Activated naive CD4-positive, alpha-beta T cell treated with anti-CD3 and anti-CD28 coated beads for 36 hours (primary cell): ENCODE data around the gene CSAD. TPM values are rescaled to one million over a fixed set of nuclear protein-coding genes. Genes with fewer than 3 reads are reported as not detected.

ENCODE experiments used
- CTCF ChIA-PET: fragments of 350-600 bp; sonication (Branson Sonifier 250); formaldehyde crosslinking; loops from one replicate; lab custom pipeline; 2021; ENCODE audit warnings: antibody characterized with exemption; lab: Charles Lee
- DNase-seq: peaks from one replicate; pipeline ENCODE4 v3.0.0-alpha.2; 2020
- H3K27ac Mint-ChIP-seq: one replicate; pipeline ENCODE4 v1.8.0; 2021; ENCODE audit warnings: mild to moderate bottlenecking, mixed read lengths
- H3K27me3 Mint-ChIP-seq: one replicate; pipeline ENCODE4 v1.8.0; 2021; ENCODE audit warnings: low read depth, mixed read lengths
- H3K36me3 Mint-ChIP-seq: one replicate; pipeline ENCODE4 v1.8.0; 2021; ENCODE audit warnings: low read depth, mixed read lengths
- H3K4me1 Mint-ChIP-seq: one replicate; pipeline ENCODE4 v1.8.0; 2021; ENCODE audit warnings: low read depth, mixed read lengths
- H3K4me3 Mint-ChIP-seq: one replicate; pipeline ENCODE4 v1.8.0; 2021; ENCODE audit warnings: mild to moderate bottlenecking, moderate library complexity, mixed read lengths
- H3K9me3 Mint-ChIP-seq: one replicate; pipeline ENCODE4 v1.8.0; 2021; ENCODE audit warnings: mixed read lengths
- intact Hi-C: fragments of 100-400 bp; cut with micrococcal nuclease; formaldehyde crosslinking; loops from one replicate; pipeline ENCODE4 v1.15.1; 2023
- total RNA-seq, 2 experiments: library from RNA; stranded (reverse); gene quantifications; one replicate each; pipeline ENCODE4 v1.2.3, GENCODE V29; 2021

CSAD gene
- total RNA-seq, 2 experiments from 2014 or later = 31.5 to 32.3 TPM

DNA sequence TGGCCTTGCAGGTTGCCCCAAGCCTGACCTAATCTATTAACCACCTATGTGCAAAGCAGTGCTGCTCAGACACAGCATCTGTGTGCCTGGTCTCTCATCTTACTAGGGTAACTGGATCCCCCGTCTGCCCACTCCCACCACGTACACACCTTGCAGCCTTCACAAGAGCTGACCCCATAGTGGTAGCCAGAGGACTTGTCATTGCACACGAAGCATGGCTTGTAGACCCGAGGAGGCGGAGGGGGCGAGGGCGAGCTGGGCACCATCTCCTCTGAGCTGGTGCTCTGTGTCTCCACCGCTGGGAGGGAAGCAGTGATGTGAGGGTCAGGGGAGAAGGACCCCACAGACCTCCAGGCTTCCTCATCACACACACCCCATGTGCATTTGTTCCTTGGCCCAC lies 34.8 kb upstream of the CSAD start:
- Mint-ChIP-seq H3K4me1 (peaks cover 44% of the 10 kb centered on the region), H3K9me3 (no peaks in the 10 kb centered on the region), H3K36me3 (no peaks in the 10 kb centered on the region), H3K4me3 (no peak overlapping the region), H3K27me3 (no peaks in the 10 kb centered on the region), H3K27ac (peak overlapping the region; percentile 21)
- no peak for DNase-seq
- CTCF ChIA-PET = interaction anchor here (1.0 to 11.3 kb wide), 11 partner anchors 18 to 130 kb away, joined by 3 to 178 read pairs (median 46); partner anchors contain the start of genes AAAS, ESPL1, MYG1 and PFDN5
- intact Hi-C loops = no loop called here

DNA sequence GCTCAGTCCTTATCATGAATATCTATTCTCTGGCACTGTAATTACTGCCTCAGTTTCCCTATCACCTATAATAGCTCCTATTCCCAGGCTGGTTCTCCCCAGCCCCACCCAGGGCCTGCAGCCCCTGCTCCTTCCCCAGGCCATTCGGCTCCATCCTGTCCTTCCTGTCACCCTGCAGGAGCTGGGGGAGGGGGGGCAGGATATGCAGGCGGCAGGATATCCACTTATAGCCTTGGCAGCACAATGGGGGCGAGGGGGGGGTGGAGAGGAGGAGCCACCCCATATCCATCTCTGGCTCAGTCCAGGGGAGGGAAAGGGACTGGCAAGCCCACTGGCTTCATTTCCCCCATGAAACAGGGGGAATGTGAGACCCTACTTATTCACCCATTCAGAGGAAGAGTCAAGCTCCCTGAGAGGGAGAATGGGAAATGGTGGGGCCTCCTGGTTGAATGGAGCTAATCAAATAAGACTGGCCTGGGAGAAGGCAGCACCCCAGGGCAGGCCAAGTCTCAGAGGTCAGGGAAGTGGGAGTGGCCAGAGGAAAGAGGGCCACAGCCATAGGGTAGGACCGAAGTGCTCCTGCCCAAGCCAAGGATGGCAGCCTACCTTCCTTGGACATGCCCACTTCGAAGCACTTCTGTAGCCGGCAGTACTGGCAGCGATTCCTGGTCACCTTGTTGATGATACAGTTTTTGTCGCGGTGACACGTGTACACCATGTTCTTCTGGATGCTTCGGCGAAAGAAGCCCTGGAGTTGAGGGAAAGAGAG lies 34.1 kb upstream of the CSAD start:
- H3K9me3 Mint-ChIP-seq = no peaks in the 10 kb centered on the region
- no peaks in the 10 kb centered on the region for H3K36me3 Mint-ChIP-seq
- CTCF ChIA-PET = interaction anchor here (0.9 to 11.3 kb wide), 20 partner anchors 8 to 149 kb away, joined by 3 to 178 read pairs (median 17); partner anchors contain the start of genes AAAS, ESPL1, MYG1 and PFDN5
- intact Hi-C loops = no loop called here
- H3K27ac Mint-ChIP-seq = peak overlapping the region; percentile 21
- H3K4me1 Mint-ChIP-seq = peaks cover 42% of the 10 kb centered on the region
- no peak overlapping the region for H3K4me3 Mint-ChIP-seq
- no peak for DNase-seq
- H3K27me3 Mint-ChIP-seq = no peaks in the 10 kb centered on the region

DNA sequence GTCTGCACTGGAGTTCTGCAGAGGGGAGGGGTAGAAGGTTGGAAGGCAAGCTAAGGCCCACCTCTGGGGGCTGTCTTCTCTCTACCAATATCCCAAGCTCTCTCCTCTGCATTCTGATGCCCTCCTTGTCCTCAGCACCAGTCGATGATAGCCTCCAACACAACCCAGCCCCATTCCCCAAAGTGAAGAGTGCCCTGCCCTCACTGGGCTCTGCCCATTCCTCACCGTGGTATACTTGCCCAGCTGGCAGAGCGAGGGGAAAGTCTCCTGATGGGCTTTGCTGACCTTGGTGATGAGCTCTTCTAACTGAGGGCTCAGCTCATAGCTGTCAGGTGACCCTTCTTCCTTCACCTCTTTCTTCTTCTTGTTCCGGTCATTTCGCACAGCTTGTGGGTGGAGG lies 33.5 kb upstream of the CSAD start:
- CTCF ChIA-PET = interaction anchor here (0.8 to 11.3 kb wide), 27 partner anchors 9 to 294 kb away, joined by 3 to 178 read pairs (median 10); partner anchors contain the start of genes AAAS, CSAD, ESPL1 and MYG1
- no peak overlapping the region for H3K4me3 Mint-ChIP-seq
- H3K27ac Mint-ChIP-seq = no peak overlapping the region
- H3K9me3 Mint-ChIP-seq = no peaks in the 10 kb centered on the region
- H3K4me1 Mint-ChIP-seq = peaks cover 40% of the 10 kb centered on the region
- H3K27me3 Mint-ChIP-seq = no peaks in the 10 kb centered on the region
- no peak for DNase-seq
- intact Hi-C loops = no loop called here
- no peaks in the 10 kb centered on the region for H3K36me3 Mint-ChIP-seq

DNA sequence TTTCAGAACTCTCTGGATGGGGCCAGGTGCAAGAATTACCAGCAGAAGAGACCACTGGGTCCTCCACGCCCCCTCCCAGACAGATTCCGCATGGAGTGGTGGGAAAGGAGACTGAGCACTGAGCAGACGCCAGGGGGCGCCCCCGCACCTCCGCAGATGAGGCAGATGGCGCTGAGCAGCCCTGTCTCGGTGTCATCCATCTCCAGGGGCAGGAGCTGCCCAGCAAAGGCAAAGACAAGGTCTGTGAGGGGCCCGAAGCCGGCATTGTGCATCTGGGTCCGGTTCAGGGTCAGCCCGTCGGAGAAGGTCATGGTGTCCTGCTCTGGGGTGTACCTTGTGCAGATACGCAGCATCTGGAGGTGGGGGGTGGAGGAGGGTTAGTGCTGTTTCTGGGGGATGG lies 32.6 kb upstream of the CSAD start:
- intact Hi-C loops = loop anchor here (1.0 to 2.0 kb wide), 6 partner anchors 38 to 132 kb away; partner anchors contain the start of gene ESPL1
- no peaks in the 10 kb centered on the region for H3K9me3 Mint-ChIP-seq
- peak; percentile 89 for DNase-seq
- H3K27me3 Mint-ChIP-seq = no peaks in the 10 kb centered on the region
- H3K36me3 Mint-ChIP-seq = no peaks in the 10 kb centered on the region
- H3K4me1 Mint-ChIP-seq = peaks cover 42% of the 10 kb centered on the region
- no peak overlapping the region for H3K4me3 Mint-ChIP-seq
- H3K27ac Mint-ChIP-seq = peak overlapping the region; percentile 33
- CTCF ChIA-PET = interaction anchor here (0.7 to 11.3 kb wide), 28 partner anchors 10 to 295 kb away, joined by 3 to 178 read pairs (median 10); partner anchors contain the start of genes AAAS, CSAD, ESPL1 and MYG1

DNA sequence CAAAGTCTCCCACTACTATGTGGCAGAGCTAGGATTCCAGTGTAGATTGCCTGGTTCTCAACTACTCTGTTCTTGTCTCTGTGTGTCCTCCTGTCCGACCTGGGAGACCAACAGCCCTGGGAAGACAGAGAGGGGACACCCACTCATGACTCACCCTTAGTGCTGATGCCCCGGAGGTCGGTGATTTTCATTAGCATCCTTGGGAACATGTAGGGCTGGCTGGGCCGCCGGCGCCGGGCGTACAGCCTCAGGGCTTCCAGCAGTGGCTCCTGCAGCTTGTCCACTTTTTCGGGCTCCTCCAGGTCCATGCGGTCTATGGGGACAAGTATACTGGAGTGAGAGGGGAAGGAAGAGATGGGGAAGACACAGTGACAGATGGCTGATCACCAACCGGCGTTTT lies 32.2 kb upstream of the CSAD start:
- Mint-ChIP-seq H3K27me3 (no peaks in the 10 kb centered on the region), H3K27ac (no peak overlapping the region), H3K36me3 (no peaks in the 10 kb centered on the region), H3K4me3 (no peak overlapping the region), H3K9me3 (no peaks in the 10 kb centered on the region), H3K4me1 (peaks cover 42% of the 10 kb centered on the region)
- CTCF ChIA-PET = interaction anchor here (0.7 to 11.3 kb wide), 19 partner anchors 9 to 199 kb away, joined by 3 to 178 read pairs (median 12); partner anchors contain the start of genes AAAS, CSAD, ESPL1 and MYG1
- no peak for DNase-seq
- intact Hi-C loops = loop anchor here (1.0 to 2.0 kb wide), 6 partner anchors 38 to 132 kb away; partner anchors contain the start of gene ESPL1

DNA sequence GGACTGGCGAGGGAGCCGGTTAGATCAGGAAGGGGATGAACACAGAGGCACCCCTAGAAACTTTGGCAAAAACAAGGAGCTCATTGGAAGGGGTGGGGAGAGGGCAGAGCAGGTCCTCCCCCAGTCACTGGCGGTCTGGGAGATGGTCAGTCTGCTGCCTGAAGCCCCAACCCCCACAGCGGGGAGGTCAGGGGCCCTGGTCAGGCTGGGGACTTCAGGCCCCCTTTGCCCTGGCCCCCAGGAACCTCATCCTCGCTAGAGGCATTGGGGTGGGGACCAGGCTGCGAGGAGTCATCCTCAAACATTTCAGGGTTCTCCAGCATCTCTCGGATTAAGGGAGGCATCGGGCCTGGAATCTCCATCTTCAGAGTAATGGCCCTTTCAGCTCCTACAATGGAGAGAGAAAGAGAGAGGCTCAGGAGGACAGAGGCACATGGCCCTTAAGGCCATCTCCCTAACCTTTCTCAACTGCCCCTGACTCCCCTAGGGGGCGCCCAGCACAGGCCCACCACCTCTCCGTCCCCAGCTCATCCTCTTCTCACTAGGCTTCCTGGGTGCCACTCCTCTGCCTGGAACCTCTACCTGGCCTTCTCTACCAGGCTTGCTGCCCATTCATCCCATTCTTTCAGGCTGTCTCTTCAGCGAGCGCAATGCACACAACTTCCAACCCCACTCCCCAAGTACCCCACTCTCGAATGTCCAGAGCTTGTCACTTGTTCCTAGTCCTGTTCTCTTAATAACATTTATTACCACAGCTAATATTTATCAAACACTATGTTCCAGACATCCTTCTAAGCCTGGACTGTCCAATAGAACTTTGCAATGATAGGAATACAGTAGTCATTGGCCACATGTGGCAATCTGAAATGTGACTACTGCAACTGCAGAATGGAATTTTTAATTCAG lies 31.0 kb upstream of the CSAD start:
- intact Hi-C loops = loop anchor here (2.0 kb wide), 1 partner anchor 53 kb away; no protein-coding TSS in a partner anchor

DNA sequence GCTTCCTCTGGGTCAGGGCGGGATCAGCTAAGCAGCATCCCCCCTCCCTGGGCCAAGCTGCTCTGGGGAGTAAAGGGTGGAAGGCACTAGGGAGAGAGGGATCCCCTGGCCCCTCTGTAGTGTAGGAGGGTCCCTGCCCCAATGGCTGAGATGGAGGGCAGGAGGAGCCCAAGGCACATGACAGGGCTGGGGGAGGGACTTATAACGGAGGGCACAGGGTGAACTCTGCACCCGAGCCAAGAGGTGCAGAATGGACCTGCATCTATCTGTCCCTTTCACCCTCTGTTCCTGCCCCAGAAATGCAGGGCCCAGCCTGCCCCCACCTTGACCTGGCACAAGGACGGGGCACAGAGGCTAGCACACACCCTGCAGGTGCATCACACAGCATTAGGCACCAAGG lies 30.1 kb upstream of the CSAD start:
- no peak for DNase-seq
- intact Hi-C loops = no loop called here
- no peaks in the 10 kb centered on the region for H3K36me3 Mint-ChIP-seq
- H3K4me3 Mint-ChIP-seq = no peak overlapping the region
- no peaks in the 10 kb centered on the region for H3K9me3 Mint-ChIP-seq
- no peaks in the 10 kb centered on the region for H3K27me3 Mint-ChIP-seq
- no peak overlapping the region for H3K27ac Mint-ChIP-seq
- H3K4me1 Mint-ChIP-seq = peaks cover 42% of the 10 kb centered on the region
- CTCF ChIA-PET = interaction anchor here (0.9 to 11.3 kb wide), 14 partner anchors 7 to 151 kb away, joined by 3 to 178 read pairs (median 25); partner anchors contain the start of genes AAAS and ESPL1

More for the DNA sequence above, 31.0 kb upstream of the CSAD start:
- Mint-ChIP-seq H3K27me3 (no peaks in the 10 kb centered on the region), H3K27ac (no peak overlapping the region), H3K9me3 (no peaks in the 10 kb centered on the region), H3K4me1 (peaks cover 40% of the 10 kb centered on the region), H3K4me3 (no peak overlapping the region), H3K36me3 (no peaks in the 10 kb centered on the region)
- DNase-seq = no peak
- CTCF ChIA-PET = interaction anchor here (0.8 to 11.3 kb wide), 19 partner anchors 8 to 150 kb away, joined by 3 to 178 read pairs (median 11); partner anchors contain the start of genes AAAS, CSAD, ESPL1 and MYG1

DNA sequence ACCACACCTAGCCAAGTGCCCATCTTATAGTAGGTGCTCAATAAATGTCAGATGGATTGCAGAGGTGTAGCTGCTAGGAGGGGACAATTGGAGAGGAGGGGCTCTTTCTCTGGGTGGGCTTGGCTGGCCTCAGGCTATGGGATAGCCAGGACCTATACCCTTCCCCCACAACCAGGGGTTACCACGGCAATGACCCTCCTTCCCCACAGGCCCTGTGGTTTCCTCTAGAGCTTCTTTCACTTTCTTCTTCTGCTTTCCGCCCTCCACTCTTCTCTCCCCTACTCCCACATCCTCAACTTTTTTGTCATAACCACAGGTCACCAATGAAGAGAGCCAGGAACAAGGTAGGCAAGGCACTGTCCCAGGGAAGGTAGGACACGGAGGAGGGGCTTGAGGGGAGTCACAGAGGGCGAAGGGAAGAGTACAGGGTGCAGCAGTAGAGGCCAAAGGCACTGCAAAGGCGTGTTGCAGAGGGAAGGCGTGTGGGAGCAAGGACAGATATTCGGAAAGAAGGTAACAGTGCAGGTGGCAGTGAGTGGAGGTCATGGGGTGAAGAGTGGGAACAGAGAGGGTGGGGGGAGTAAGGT lies 28.2 kb upstream of the CSAD start:
- peak; percentile 48 for DNase-seq
- intact Hi-C loops = loop anchor here (2.0 to 10.0 kb wide), 4 partner anchors 86 to 1073 kb away; partner anchors contain the start of genes CBX5, HNRNPA1, PFDN5 and TARBP2
- Mint-ChIP-seq H3K4me3 (peak overlapping the region; percentile 70), H3K27ac (peak overlapping the region; percentile 81), H3K4me1 (peaks cover 58% of the 10 kb centered on the region), H3K9me3 (no peaks in the 10 kb centered on the region), H3K27me3 (no peaks in the 10 kb centered on the region), H3K36me3 (no peaks in the 10 kb centered on the region)
- CTCF ChIA-PET = interaction anchor here (0.6 to 11.3 kb wide), 19 partner anchors 9 to 289 kb away, joined by 3 to 178 read pairs (median 4); partner anchors contain the start of genes AAAS, CSAD, ESPL1 and ZNF740

DNA sequence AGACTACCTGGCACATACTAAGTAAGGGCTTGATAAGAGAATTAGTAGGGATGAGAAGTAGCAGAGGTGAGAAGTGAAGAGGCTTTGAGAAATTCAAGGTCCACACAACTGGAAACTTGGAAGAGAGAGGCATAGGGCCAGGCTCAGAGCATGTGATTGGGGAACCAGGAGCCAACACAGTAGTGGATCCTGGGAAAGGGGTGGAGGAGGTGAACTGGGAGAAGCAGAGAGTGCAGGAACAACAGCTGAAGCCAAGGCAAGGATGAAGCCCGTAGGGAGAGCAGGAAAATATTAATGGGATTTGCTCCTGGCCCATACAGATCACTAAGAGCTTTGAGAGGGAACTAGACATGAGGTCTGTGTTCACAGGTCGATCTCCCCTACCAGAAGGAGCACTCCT lies 27.7 kb upstream of the CSAD start:
- no peaks in the 10 kb centered on the region for H3K27me3 Mint-ChIP-seq
- H3K4me1 Mint-ChIP-seq = peaks cover 60% of the 10 kb centered on the region
- CTCF ChIA-PET = interaction anchor here (0.6 to 11.3 kb wide), 17 partner anchors 10 to 290 kb away, joined by 3 to 175 read pairs (median 4); partner anchors contain the start of genes AAAS, CSAD, ESPL1 and PFDN5
- no peaks in the 10 kb centered on the region for H3K36me3 Mint-ChIP-seq
- H3K4me3 Mint-ChIP-seq = peak overlapping the region; percentile 5
- H3K9me3 Mint-ChIP-seq = no peaks in the 10 kb centered on the region
- peak overlapping the region; percentile 81 for H3K27ac Mint-ChIP-seq
- intact Hi-C loops = loop anchor here (2.0 to 10.0 kb wide), 4 partner anchors 86 to 1074 kb away; partner anchors contain the start of genes CBX5, HNRNPA1, PFDN5 and TARBP2
- DNase-seq = no peak

DNA sequence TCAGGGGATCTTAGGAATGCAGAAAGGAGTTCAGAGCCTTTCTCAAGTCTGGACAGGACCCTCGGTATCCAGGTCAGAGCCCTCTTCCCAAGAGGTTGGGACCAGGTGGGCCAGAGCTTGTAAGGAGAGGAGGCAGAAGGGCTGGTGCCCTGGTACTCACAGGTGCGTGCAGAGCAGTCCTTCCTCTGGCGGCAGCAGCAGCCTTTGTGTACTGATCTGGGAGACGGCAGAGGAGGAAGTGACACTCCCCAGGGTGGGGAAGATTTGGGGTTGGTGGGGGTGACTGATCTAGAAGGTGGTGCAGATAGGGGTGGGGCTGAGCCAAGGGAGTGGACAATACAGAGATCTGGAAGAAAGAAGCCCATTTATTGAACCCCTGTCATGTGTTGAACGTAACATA lies 26.3 kb upstream of the CSAD start, which contains the start of gene ITGB7:
ITGB7 (minus strand) TSS at position 210 of the 400 bp plus-strand sequence. CDS start 6,808 bp downstream, outside the sequence.
- Mint-ChIP-seq H3K4me1 (peaks cover 65% of the 10 kb centered on the region), H3K9me3 (no peaks in the 10 kb centered on the region), H3K36me3 (peaks cover 3% of the 10 kb centered on the region), H3K27me3 (no peaks in the 10 kb centered on the region), H3K4me3 (peak within 1 kb of the TSS; percentile 65), H3K27ac (peak within 1 kb of the TSS; percentile 79)
- CTCF ChIA-PET = interaction anchor here (0.6 to 11.3 kb wide), 8 partner anchors 9 to 115 kb away, joined by 3 to 175 read pairs (median 6); partner anchors contain the start of genes AAAS, ESPL1 and PFDN5
- intact Hi-C loops = loop anchor here (5.0 to 10.0 kb wide), 3 partner anchors 208 to 1075 kb away; partner anchors contain the start of genes CBX5, HNRNPA1 and TARBP2
- DNase-seq = peak; percentile 81
